ENCODE data around the gene ARFGEF3.

DNA sequence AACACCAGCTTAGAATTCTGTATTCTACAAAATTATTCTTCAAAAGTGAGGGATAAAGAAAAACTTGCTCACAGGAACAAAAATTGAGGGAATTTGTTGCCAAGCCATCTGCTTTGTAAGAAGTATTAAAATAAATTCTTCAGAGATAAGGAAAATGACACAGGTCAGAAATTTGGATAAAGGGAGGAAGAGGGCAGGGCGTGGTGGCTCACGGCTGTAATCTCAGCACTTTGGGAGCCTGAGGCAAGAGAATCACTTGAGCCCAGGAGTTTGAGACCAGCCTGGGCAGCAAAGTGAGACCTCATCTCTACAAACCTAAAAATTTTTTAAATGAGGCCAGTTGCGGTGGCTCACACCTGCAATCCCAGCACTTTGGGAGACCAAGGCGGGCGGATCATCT is 227.8 kb downstream of the ARFGEF3 start:
- TF ChIP-seq, protein P1, sequence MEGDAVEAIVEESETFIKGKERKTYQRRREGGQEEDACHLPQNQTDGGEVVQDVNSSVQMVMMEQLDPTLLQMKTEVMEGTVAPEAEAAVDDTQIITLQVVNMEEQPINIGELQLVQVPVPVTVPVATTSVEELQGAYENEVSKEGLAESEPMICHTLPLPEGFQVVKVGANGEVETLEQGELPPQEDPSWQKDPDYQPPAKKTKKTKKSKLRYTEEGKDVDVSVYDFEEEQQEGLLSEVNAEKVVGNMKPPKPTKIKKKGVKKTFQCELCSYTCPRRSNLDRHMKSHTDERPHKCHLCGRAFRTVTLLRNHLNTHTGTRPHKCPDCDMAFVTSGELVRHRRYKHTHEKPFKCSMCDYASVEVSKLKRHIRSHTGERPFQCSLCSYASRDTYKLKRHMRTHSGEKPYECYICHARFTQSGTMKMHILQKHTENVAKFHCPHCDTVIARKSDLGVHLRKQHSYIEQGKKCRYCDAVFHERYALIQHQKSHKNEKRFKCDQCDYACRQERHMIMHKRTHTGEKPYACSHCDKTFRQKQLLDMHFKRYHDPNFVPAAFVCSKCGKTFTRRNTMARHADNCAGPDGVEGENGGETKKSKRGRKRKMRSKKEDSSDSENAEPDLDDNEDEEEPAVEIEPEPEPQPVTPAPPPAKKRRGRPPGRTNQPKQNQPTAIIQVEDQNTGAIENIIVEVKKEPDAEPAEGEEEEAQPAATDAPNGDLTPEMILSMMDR (conservative IDR thresholded peaks at IDR 0.05; ENCODE audit: low read depth, low read length): no peak
- TF ChIP-seq EZH2 (IDR thresholded peaks at IDR 0.05; ENCODE audit: borderline replicate concordance, low read depth, low read length, poor library complexity, severe bottlenecking): no peak

Data from A673 (cell line).